ENCODE data around the gene PTK7.

PTK7 gene

DNA sequence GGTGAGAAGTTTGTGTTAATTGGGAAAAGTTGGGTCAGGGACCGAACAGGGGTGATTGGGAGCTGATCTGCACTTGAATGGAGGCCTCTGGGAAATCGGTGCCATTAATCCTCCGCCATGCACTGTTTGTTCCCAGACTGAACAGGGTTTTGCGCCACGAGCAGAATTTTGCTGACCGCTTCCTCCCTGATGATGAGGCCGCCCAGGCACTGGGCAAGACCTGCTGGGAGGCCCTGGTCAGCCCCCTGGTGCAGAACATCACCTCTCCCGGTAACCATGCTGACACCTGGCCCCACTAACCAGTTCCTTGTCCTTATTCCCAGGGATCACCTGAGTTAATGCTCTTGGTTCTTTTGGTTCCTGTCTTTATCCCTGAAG, 127.6 kb downstream of the PTK7 start:
- no peaks in the 10 kb centered on the region for H3K79me2 ChIP-seq (ENCODE audit: insufficient read depth, low read depth)
- H2AFZ ChIP-seq (ENCODE audit: low read depth), result no peak overlapping the region
- no peaks in the 10 kb centered on the region for H3K4me1 ChIP-seq (ENCODE audit: low read depth, poor library complexity, severe bottlenecking)
- no peak overlapping the region for H3K27ac ChIP-seq
- no peak overlapping the region for H3K4me3 ChIP-seq (IDR thresholded peaks at IDR 0.05; ENCODE audit: insufficient read depth, low read depth, low read length)
- no peaks in the 10 kb centered on the region for H4K20me1 ChIP-seq (ENCODE audit: insufficient read depth)
- TF ChIP-seq, protein P1, sequence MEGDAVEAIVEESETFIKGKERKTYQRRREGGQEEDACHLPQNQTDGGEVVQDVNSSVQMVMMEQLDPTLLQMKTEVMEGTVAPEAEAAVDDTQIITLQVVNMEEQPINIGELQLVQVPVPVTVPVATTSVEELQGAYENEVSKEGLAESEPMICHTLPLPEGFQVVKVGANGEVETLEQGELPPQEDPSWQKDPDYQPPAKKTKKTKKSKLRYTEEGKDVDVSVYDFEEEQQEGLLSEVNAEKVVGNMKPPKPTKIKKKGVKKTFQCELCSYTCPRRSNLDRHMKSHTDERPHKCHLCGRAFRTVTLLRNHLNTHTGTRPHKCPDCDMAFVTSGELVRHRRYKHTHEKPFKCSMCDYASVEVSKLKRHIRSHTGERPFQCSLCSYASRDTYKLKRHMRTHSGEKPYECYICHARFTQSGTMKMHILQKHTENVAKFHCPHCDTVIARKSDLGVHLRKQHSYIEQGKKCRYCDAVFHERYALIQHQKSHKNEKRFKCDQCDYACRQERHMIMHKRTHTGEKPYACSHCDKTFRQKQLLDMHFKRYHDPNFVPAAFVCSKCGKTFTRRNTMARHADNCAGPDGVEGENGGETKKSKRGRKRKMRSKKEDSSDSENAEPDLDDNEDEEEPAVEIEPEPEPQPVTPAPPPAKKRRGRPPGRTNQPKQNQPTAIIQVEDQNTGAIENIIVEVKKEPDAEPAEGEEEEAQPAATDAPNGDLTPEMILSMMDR (conservative IDR thresholded peaks at IDR 0.05; ENCODE audit: low read depth, low read length), result no peak
- H3K9ac ChIP-seq, result no peak overlapping the region
- no peaks in the 10 kb centered on the region for H3K36me3 ChIP-seq (ENCODE audit: insufficient read depth)
- no peaks in the 10 kb centered on the region for H3K27me3 ChIP-seq (ENCODE audit: insufficient read depth, low read depth)
- no peak overlapping the region for H3K4me2 ChIP-seq

DNA sequence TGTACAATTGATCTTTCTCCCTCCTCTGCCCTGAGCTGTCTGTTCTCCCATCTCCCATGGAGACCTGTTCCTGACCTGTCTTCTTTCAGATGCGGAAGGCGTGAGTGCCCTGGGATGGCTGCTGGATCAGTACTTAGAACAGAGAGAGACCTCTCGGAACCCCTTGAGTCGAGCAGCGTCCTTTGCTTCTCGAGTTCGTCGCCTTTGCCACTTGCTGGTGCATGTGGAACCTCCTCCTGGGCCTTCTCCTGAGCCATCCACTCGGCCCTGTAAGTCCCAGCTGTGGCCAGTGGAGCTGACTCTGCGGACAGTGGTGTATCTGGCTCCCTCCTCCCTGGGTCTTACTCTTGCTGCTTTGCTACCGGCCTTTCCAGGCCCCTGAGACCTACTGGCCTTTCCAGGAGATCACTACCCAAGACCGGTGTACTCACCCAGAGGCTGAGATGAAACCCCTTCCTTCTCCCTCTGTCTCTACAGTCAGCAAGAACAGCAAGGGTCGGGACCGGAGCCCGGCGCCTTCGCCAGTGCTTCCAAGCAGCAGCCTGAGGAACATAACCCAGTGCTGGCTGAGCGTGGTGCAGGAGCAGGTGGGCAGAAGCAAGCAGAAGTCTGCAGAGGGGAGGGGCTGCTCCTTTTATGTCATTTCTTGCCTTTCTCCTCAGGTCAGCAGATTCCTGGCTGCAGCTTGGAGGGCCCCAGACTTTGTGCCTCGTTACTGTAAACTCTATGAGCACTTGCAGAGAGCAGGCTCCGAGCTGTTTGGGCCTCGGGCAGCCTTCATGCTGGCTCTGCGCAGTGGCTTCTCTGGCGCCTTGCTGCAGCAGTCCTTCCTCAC, 128.4 kb downstream of the PTK7 start:
- no peaks in the 10 kb centered on the region for H3K79me2 ChIP-seq (ENCODE audit: insufficient read depth, low read depth)
- H3K36me3 ChIP-seq (ENCODE audit: insufficient read depth), result no peaks in the 10 kb centered on the region
- H3K4me1 ChIP-seq (ENCODE audit: low read depth, poor library complexity, severe bottlenecking), result no peaks in the 10 kb centered on the region
- H2AFZ ChIP-seq (ENCODE audit: low read depth), result no peak overlapping the region
- no peak overlapping the region for H3K4me2 ChIP-seq
- H3K27ac ChIP-seq, result no peak overlapping the region
- no peaks in the 10 kb centered on the region for H4K20me1 ChIP-seq (ENCODE audit: insufficient read depth)
- H3K4me3 ChIP-seq (IDR thresholded peaks at IDR 0.05; ENCODE audit: insufficient read depth, low read depth, low read length), result no peak overlapping the region
- no peak overlapping the region for H3K9ac ChIP-seq
- H3K27me3 ChIP-seq (ENCODE audit: insufficient read depth, low read depth), result no peaks in the 10 kb centered on the region
- TF ChIP-seq, protein P1 (conservative IDR thresholded peaks at IDR 0.05; ENCODE audit: low read depth, low read length), result no peak

DNA sequence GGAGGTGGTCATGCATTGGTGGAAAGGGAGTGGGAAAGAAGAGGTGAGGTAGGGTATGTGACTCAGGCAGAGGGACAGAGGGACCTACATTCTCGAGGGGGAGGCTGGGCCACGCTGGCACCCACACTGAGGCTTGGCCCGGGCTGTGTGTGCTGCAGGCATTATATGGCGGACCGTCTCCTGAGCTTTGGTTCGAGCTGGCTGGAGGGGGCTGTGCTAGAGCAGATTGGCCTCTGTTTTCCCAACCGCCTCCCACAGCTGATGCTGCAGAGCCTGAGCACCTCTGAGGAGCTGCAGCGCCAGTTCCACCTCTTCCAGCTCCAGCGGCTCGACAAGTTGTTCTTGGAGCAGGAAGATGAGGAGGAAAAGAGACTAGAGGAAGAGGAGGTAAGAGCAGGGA, 129.7 kb downstream of the PTK7 start:
- Histone ChIP-seq H3K79me2 (ENCODE audit: insufficient read depth, low read depth) (no peaks in the 10 kb centered on the region), H3K4me3 (IDR thresholded peaks at IDR 0.05; ENCODE audit: insufficient read depth, low read depth, low read length) (no peak overlapping the region), H3K27ac (no peak overlapping the region), H3K36me3 (ENCODE audit: insufficient read depth) (no peaks in the 10 kb centered on the region), H3K27me3 (ENCODE audit: insufficient read depth, low read depth) (no peaks in the 10 kb centered on the region), H3K4me2 (no peak overlapping the region), H3K9ac (no peak overlapping the region), H2AFZ (ENCODE audit: low read depth) (no peak overlapping the region), H4K20me1 (ENCODE audit: insufficient read depth) (no peaks in the 10 kb centered on the region), H3K4me1 (ENCODE audit: low read depth, poor library complexity, severe bottlenecking) (no peaks in the 10 kb centered on the region)
- TF ChIP-seq, protein P1 (conservative IDR thresholded peaks at IDR 0.05; ENCODE audit: low read depth, low read length), result no peak

DNA sequence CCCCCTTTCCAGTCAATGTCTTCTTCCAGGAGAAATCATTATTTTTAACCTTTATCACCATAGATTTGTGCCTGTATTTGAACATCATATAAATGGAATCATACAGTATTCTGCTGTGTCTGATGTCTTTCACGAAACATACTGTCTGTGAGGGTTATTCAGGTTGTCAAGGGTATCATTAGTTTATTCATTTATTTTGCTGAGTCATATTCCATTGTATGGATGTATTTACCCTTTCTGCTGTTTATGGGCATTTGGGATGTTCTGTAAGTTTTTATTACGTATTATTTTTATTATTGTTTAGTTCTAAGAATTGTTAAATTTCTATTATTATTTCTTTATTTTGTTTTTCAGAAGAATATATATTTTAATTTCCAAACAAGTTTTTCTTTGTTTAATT, 131.2 kb downstream of the PTK7 start:
- TF ChIP-seq, protein P1 (conservative IDR thresholded peaks at IDR 0.05; ENCODE audit: low read depth, low read length), result no peak
- no peaks in the 10 kb centered on the region for H4K20me1 ChIP-seq (ENCODE audit: insufficient read depth)

More for the DNA sequence above, 131.2 kb downstream of the PTK7 start:
- Histone ChIP-seq H2AFZ (ENCODE audit: low read depth) (no peak overlapping the region), H3K4me3 (IDR thresholded peaks at IDR 0.05; ENCODE audit: insufficient read depth, low read depth, low read length) (no peak overlapping the region), H3K36me3 (ENCODE audit: insufficient read depth) (no peaks in the 10 kb centered on the region), H3K4me1 (ENCODE audit: low read depth, poor library complexity, severe bottlenecking) (no peaks in the 10 kb centered on the region), H3K27ac (no peak overlapping the region), H3K4me2 (no peak overlapping the region), H3K79me2 (ENCODE audit: insufficient read depth, low read depth) (no peaks in the 10 kb centered on the region), H3K9ac (no peak overlapping the region), H3K27me3 (ENCODE audit: insufficient read depth, low read depth) (no peaks in the 10 kb centered on the region)
